Measurements from ENCODE around the gene WFDC10B.
"Not testable (repeated sequence)": the region's sequence is repeated elsewhere in the genome, so short reads cannot be mapped to it uniquely, and the experiment has no call there.

Gene WFDC10B

GRCh38 chr20:45647441-45648050 is 57.3 kb downstream of the WFDC10B start:
- no peak for DNase-seq (ENCODE audit: low read depth)

DNA sequence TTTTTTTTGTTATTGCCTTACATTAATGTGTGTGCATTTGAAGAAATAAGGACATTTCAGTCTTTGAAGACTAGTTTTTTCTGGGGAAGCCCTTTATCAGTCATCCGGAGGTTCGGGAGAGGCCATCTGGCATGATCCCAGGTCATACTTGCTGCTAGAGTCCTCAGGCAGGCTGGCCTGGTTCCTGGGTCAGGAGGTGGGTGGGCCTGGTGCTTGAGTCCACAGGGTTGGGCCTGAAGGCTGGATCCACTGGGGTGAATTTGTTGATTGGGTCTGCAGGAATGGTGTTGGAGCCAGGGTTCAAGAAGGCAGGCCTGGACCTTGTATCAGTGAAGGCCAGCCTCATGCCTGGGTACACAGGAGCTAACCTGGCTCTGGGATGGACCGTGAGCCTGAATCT is 57.9 kb downstream of the WFDC10B start:
- no peak for DNase-seq (ENCODE audit: low read depth)

- DNase-seq (ENCODE audit: low read depth) = not testable (repeated sequence)
Observed at GRCh38 chr20:45645869-45646268, 59.0 kb downstream of the WFDC10B start.

GRCh38 chr20:45641076-45641475 is 63.7 kb downstream of the WFDC10B start:
- DNase-seq (ENCODE audit: low read depth) = not testable (repeated sequence)

- no peak for DNase-seq (ENCODE audit: low read depth)
Observed at GRCh38 chr20:45639687-45640086, 65.1 kb downstream of the WFDC10B start.

- no peak for DNase-seq (ENCODE audit: low read depth)
Observed at GRCh38 chr20:45636513-45636912, 68.3 kb downstream of the WFDC10B start.
